Measurements from ENCODE around the gene SARDH.

Gene SARDH

GRCh38 chr9:133737774-133738639 is at the start of gene SARDH:
SARDH (minus strand) TSS chr9:133738352; CDS start chr9:133734173, 4,179 bp downstream.
- DNase-seq (ENCODE audit: low read depth in 4 of 4, low spot score in 1 of 4): peak in 1 of 4 experiments; percentile 14

GRCh38 chr9:133787754-133788025 is 49.5 kb upstream of the SARDH start:
- DNase-seq (ENCODE audit: low read depth in 4 of 4, low spot score in 1 of 4): no peak

- DNase-seq (ENCODE audit: low read depth in 4 of 4, low spot score in 1 of 4): no peak
Observed at GRCh38 chr9:133786907-133787753, 49.0 kb upstream of the SARDH start.

- no peak for DNase-seq (ENCODE audit: low read depth in 4 of 4, low spot score in 1 of 4)
Observed at GRCh38 chr9:133786371-133786753, 48.2 kb upstream of the SARDH start.

- no peak for DNase-seq (ENCODE audit: low read depth in 4 of 4, low spot score in 1 of 4)
Observed at GRCh38 chr9:133785753-133786370, 47.7 kb upstream of the SARDH start.

GRCh38 chr9:133784731-133785561 is 46.8 kb upstream of the SARDH start:
- DNase-seq (ENCODE audit: low read depth in 4 of 4, low spot score in 1 of 4): no peak

- DNase-seq (ENCODE audit: low read depth in 4 of 4, low spot score in 1 of 4): no peak
Observed at GRCh38 chr9:133783331-133783731, 45.2 kb upstream of the SARDH start.

- peak; percentile 31 to 58 (median 50) for DNase-seq (ENCODE audit: low read depth in 4 of 4, low spot score in 1 of 4)
Observed at GRCh38 chr9:133782157-133783130, 44.3 kb upstream of the SARDH start.

GRCh38 chr9:133781828-133782135 is 43.6 kb upstream of the SARDH start:
- no peak for DNase-seq (ENCODE audit: low read depth in 4 of 4, low spot score in 1 of 4)

GRCh38 chr9:133780962-133781827 is 43.0 kb upstream of the SARDH start:
- DNase-seq (ENCODE audit: low read depth in 4 of 4, low spot score in 1 of 4): no peak

- no peak for DNase-seq (ENCODE audit: low read depth in 4 of 4, low spot score in 1 of 4)
Observed at GRCh38 chr9:133780404-133780945, 42.3 kb upstream of the SARDH start.

GRCh38 chr9:133779516-133780403 is 41.6 kb upstream of the SARDH start:
- DNase-seq (ENCODE audit: low read depth in 4 of 4, low spot score in 1 of 4): no peak

GRCh38 chr9:133779081-133779480 is 40.9 kb upstream of the SARDH start:
- no peak for DNase-seq (ENCODE audit: low read depth in 4 of 4, low spot score in 1 of 4)

- no peak for DNase-seq (ENCODE audit: low read depth in 4 of 4, low spot score in 1 of 4)
Observed at GRCh38 chr9:133778336-133779013, 40.3 kb upstream of the SARDH start.

GRCh38 chr9:133777871-133778270 is 39.7 kb upstream of the SARDH start:
- DNase-seq (ENCODE audit: low read depth in 4 of 4, low spot score in 1 of 4): no peak

GRCh38 chr9:133777068-133777791 is 39.1 kb upstream of the SARDH start:
- no peak for DNase-seq (ENCODE audit: low read depth in 4 of 4, low spot score in 1 of 4)

All from stimulated activated CD4-positive, alpha-beta T cell treated with anti-CD3 and anti-CD28 coated beads, Interleukin-1b, Interleukin-23, amount 100 ng/mL, for 24 hours (primary cell).